Uterus (tissue), 2 donors: ENCODE results near the gene DTYMK.
A peak's percentile ranks its signal among the peaks of the same experiment; 100 is the strongest.

Experiments used
- POLR2A ChIP-seq, 2 donors: fragments of 450-650 bp; IDR thresholded peaks; one replicate each; pipeline ENCODE4 v1.6.1; 2016; ENCODE audit warnings: antibody characterized with exemption in 2 of 2, mild to moderate bottlenecking in 1 of 2, moderate library complexity in 1 of 2
- TF ChIP-seq, protein P1 (sequence below), 4 experiments: fragments of 200-600 bp in 2 of 4; fragments of 450-650 bp in 2 of 4; sonication (generic) in 2 of 4; IDR thresholded peaks; one replicate each; pipeline ENCODE4 v1.5.1; 2016 to 2019; ENCODE audit warnings: antibody characterized with exemption in 4 of 4, mild to moderate bottlenecking in 2 of 4, moderate library complexity in 1 of 4

DNA sequence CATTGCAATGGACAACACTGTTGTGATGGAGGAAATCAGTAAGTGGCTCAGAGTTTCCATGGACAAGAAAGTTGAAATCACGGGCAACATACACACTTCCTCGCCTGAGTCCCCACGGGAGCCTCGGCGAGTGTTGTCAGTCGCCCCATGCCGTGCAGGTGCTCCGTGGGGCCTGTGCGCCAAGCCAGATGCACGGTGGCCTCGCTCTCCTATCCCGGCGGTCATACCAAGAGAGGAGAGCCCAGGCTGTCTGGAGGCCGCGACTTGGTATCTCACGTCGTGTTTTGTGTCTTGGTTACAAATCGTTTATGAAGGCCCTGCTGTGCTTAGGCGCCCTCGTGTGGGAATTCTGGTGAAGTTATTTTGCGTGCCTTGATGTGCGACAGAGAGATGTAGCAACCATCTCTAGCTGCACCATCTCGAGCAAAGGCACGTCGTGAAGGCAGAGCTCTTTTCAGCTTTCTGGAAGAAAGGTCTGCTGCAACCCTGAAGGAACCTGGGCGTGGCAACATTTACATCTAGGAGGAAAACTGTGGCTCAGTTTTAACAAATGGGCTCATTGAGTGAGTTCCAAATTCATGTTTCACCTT, 27.4 kb downstream of the DTYMK start:
- TF ChIP-seq, protein P1, sequence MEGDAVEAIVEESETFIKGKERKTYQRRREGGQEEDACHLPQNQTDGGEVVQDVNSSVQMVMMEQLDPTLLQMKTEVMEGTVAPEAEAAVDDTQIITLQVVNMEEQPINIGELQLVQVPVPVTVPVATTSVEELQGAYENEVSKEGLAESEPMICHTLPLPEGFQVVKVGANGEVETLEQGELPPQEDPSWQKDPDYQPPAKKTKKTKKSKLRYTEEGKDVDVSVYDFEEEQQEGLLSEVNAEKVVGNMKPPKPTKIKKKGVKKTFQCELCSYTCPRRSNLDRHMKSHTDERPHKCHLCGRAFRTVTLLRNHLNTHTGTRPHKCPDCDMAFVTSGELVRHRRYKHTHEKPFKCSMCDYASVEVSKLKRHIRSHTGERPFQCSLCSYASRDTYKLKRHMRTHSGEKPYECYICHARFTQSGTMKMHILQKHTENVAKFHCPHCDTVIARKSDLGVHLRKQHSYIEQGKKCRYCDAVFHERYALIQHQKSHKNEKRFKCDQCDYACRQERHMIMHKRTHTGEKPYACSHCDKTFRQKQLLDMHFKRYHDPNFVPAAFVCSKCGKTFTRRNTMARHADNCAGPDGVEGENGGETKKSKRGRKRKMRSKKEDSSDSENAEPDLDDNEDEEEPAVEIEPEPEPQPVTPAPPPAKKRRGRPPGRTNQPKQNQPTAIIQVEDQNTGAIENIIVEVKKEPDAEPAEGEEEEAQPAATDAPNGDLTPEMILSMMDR (IDR thresholded peaks at IDR 0.05), result peak; percentile 39 to 64 (median 52)
- no peak for TF ChIP-seq POLR2A (IDR thresholded peaks at IDR 0.05)
